ENCODE results near the gene CCDC117. TPM values are rescaled to one million over a fixed set of nuclear protein-coding genes. Genes with fewer than 3 reads are reported as not detected.

The CCDC117 gene
- total RNA-seq, 1 experiment from 2014 or later, result 40.0 TPM

- H4K8ac ChIP-seq (replicated peaks; ENCODE audit: insufficient read length, low read depth, low read length), result no peak overlapping the region
- no peaks in the 10 kb centered on the region for H4K20me1 ChIP-seq (ENCODE audit: control insufficient read depth, insufficient read depth, insufficient read length)
- no peak overlapping the region for H3K14ac ChIP-seq (ENCODE audit: insufficient read depth, low read length)
- no peak overlapping the region for H2BK20ac ChIP-seq (ENCODE audit: low read depth, low read length, poor library complexity, severe bottlenecking)
- no peak overlapping the region for H3K56ac ChIP-seq (ENCODE audit: insufficient read length, low read depth, low read length)
- H3K9me3 ChIP-seq (ENCODE audit: control insufficient read depth, low read depth, low read length), result no peaks in the 10 kb centered on the region
- H2BK15ac ChIP-seq (ENCODE audit: low read depth, low read length), result no peak overlapping the region
- H3T11ph ChIP-seq (ENCODE audit: low read length), result no peak overlapping the region
- no peaks in the 10 kb centered on the region for H3K79me1 ChIP-seq (ENCODE audit: insufficient read depth, low read depth, low read length, poor library complexity, severe bottlenecking)
- H3K23me2 ChIP-seq (ENCODE audit: insufficient read length, low read depth, low read length, poor library complexity, severe bottlenecking), result no peaks in the 10 kb centered on the region
- no peak overlapping the region for H3K18ac ChIP-seq (ENCODE audit: insufficient read length, low read depth, low read length)
- H3K9ac ChIP-seq (ENCODE audit: extremely low read depth, insufficient read length, low read length), result no peak overlapping the region
- H2BK5ac ChIP-seq (ENCODE audit: insufficient read length, low read length), result no peak overlapping the region
- no peak overlapping the region for H4K5ac ChIP-seq (ENCODE audit: insufficient read length, low read depth, low read length)
- no peak overlapping the region for H2BK120ac ChIP-seq (ENCODE audit: low read depth, low read length, poor library complexity, severe bottlenecking)
- Mint-ChIP-seq H3K27me3 (ENCODE audit: low read depth) (no peaks in the 10 kb centered on the region), H3K4me1 (peaks cover 2 to 6% of the 10 kb centered on the region in 2 experiments; a peak in 3 of 4 replicates), H3K36me3 (ENCODE audit: insufficient read depth in 1 of 3, low read depth in 3 of 3) (peaks cover 0 to 7% (median 0%) of the 10 kb centered on the region in 3 experiments; a peak in 2 of 7 replicates), H3K4me3 (no peak overlapping the region), H3K27ac (no peak overlapping the region), H3K9me3 (no peaks in the 10 kb centered on the region)
- H2AFZ ChIP-seq (ENCODE audit: low read length), result no peak overlapping the region
- no peaks in the 10 kb centered on the region for H3K27me3 ChIP-seq (ENCODE audit: insufficient read depth, low read length)
- H2BK12ac ChIP-seq (ENCODE audit: insufficient read length, low read depth, low read length), result no peak overlapping the region
- no peak overlapping the region for H2AK5ac ChIP-seq (ENCODE audit: insufficient read length, low read length)
- no peak overlapping the region for H3K23ac ChIP-seq (ENCODE audit: insufficient read length, low read depth, low read length)
- no CpG with 5 or more reads among the region's 3 CpGs for WGBS (ENCODE audit: extremely low coverage, insufficient read length, low lambda C conversion rate)
- H4K91ac ChIP-seq (ENCODE audit: insufficient read length, low read depth, low read length), result no peak overlapping the region
- no peaks in the 10 kb centered on the region for H3K79me2 ChIP-seq (ENCODE audit: insufficient read depth, low read length)
- TF ChIP-seq CTCF (conservative IDR thresholded peaks at IDR 0.05), result no peak
- no peak for DNase-seq
- H3K4me1 ChIP-seq (ENCODE audit: insufficient read depth, low read length), result no peaks in the 10 kb centered on the region
- no peak overlapping the region for H3K4me2 ChIP-seq (ENCODE audit: insufficient read depth, insufficient read length, low read length)
- no peak overlapping the region for H3K27ac ChIP-seq (ENCODE audit: insufficient read length, low read depth, low read length)
- no peak overlapping the region for H3K4ac ChIP-seq (ENCODE audit: low read depth, low read length)
Observed at GRCh38 chr22:28830441-28830840, 57.9 kb downstream of the CCDC117 start.

Measured in H9 (cell line).